ENCODE data around the gene HADH.

DNA sequence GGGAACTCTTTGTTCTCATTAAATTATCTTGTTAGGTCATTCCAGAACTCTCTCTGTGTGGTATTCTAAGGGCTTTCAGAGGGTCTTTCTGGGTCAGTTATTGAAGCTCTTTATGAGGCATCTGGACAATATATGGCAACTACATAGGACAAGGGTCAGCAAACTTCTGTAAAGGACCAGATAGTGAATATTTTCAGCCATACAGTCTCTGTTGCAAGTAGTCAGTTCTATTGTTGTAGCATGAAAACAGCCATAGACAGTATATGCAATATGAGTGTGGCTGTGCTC, 35.1 kb downstream of the HADH start:
- TF ChIP-seq CTCF (IDR thresholded peaks at IDR 0.05), result no peak
- no peak for TF ChIP-seq EP300 (IDR thresholded peaks at IDR 0.05)
